ENCODE results near the gene CEP57. TPM values are rescaled to one million over a fixed set of nuclear protein-coding genes. Genes with fewer than 3 reads are reported as not detected.

The CEP57 gene
- total and polyA plus RNA-seq, 2 of the 13 experiments (the other 11 are each of a cell fraction or from before 2014, with no cell fraction given): 34.3 to 59.4 TPM

DNA sequence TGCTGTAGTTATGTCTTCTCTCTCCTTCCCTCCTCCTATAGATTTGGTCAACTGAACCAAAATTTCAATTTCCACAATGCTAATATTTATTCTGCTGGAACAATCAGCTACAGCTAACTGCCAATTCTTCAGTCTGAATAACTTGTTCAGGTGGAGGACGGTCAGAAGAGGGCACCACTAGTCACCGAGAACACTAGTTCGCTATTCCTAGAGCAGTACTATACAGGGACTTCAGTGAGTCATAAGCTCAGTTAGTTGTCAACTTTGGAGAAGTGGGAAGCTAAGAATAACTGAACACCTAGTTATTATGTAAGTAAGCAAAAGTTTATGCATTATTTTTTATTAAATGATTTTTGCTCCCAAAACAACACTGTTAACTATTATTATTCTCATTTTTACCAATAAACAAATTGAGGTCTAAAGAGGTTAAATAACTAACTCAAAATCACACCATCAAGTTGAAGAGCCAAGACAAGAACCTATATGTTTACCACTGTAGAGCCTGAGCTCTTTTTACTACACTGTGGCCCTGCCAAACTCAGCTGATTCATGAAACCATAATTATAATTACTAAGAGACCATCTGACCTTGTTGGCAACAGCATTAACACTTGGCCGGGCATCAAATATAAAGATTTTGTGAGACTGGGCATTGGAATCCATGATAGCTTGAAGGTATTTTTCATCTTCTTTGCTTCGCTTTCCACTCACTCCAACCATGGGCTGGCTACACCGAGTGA, 59.0 kb downstream of the CEP57 start (continued):
- TF ChIP-seq TFDP2 (CRISPR knock-in tag; IDR thresholded peaks at IDR 0.05): no peak
- TF ChIP-seq SP2 (CRISPR knock-in tag; IDR thresholded peaks at IDR 0.05): no peak
- TF ChIP-seq PLRG1 (conservative IDR thresholded peaks at IDR 0.05): no peak
- no peak for TF ChIP-seq ZFP41 (CRISPR knock-in tag; IDR thresholded peaks at IDR 0.05; ENCODE audit: borderline replicate concordance)
- TF ChIP-seq MAF1 (CRISPR knock-in tag; IDR thresholded peaks at IDR 0.05; ENCODE audit: borderline replicate concordance): no peak
- TF ChIP-seq, protein P1, sequence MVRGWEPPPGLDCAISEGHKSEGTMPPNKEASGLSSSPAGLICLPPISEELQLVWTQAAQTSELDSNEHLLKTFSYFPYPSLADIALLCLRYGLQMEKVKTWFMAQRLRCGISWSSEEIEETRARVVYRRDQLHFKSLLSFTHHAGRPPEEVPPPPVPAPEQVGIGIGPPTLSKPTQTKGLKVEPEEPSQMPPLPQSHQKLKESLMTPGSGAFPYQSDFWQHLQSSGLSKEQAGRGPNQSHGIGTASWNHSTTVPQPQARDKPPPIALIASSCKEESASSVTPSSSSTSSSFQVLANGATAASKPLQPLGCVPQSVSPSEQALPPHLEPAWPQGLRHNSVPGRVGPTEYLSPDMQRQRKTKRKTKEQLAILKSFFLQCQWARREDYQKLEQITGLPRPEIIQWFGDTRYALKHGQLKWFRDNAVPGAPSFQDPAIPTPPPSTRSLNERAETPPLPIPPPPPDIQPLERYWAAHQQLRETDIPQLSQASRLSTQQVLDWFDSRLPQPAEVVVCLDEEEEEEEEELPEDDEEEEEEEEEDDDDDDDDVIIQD (CRISPR knock-in tag; IDR thresholded peaks at IDR 0.05; ENCODE audit: low read depth): peak; percentile 87; the same call in 1 of the 2 replicates
- TF ChIP-seq DMAP1 (CRISPR knock-in tag; IDR thresholded peaks at IDR 0.05): no peak
- no peak for TF ChIP-seq ZNF563 (CRISPR knock-in tag; IDR thresholded peaks at IDR 0.05)
- TF ChIP-seq NCOA2 (CRISPR knock-in tag; IDR thresholded peaks at IDR 0.05): no peak
- TF ChIP-seq, protein P2, sequence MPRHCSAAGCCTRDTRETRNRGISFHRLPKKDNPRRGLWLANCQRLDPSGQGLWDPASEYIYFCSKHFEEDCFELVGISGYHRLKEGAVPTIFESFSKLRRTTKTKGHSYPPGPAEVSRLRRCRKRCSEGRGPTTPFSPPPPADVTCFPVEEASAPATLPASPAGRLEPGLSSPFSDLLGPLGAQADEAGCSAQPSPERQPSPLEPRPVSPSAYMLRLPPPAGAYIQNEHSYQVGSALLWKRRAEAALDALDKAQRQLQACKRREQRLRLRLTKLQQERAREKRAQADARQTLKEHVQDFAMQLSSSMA (CRISPR knock-in tag; IDR thresholded peaks at IDR 0.05): no peak
- no peak for TF ChIP-seq ZNF180 (CRISPR knock-in tag; IDR thresholded peaks at IDR 0.05; ENCODE audit: borderline replicate concordance, low read depth)
- no peak for TF ChIP-seq CREM (IDR thresholded peaks at IDR 0.05)
- TF ChIP-seq CREM (CRISPR knock-in tag; IDR thresholded peaks at IDR 0.05): no peak
- TF ChIP-seq PBX2 (CRISPR knock-in tag; IDR thresholded peaks at IDR 0.05): no peak
- TF ChIP-seq TFAP4 (IDR thresholded peaks at IDR 0.05; ENCODE audit: borderline replicate concordance, low read depth): no peak
- no peak for TF ChIP-seq ZNF282 (IDR thresholded peaks at IDR 0.05; ENCODE audit: partially characterized antibody)
- no peak for TF ChIP-seq BRCA1 (CRISPR knock-in tag; IDR thresholded peaks at IDR 0.05)
- no peak for TF ChIP-seq FIP1L1 (IDR thresholded peaks at IDR 0.05; ENCODE audit: borderline replicate concordance, insufficient read depth, low read depth, low read length)
- no peak for TF ChIP-seq ZNF737 (CRISPR knock-in tag; IDR thresholded peaks at IDR 0.05; ENCODE audit: borderline replicate concordance)
- TF ChIP-seq, protein P3, sequence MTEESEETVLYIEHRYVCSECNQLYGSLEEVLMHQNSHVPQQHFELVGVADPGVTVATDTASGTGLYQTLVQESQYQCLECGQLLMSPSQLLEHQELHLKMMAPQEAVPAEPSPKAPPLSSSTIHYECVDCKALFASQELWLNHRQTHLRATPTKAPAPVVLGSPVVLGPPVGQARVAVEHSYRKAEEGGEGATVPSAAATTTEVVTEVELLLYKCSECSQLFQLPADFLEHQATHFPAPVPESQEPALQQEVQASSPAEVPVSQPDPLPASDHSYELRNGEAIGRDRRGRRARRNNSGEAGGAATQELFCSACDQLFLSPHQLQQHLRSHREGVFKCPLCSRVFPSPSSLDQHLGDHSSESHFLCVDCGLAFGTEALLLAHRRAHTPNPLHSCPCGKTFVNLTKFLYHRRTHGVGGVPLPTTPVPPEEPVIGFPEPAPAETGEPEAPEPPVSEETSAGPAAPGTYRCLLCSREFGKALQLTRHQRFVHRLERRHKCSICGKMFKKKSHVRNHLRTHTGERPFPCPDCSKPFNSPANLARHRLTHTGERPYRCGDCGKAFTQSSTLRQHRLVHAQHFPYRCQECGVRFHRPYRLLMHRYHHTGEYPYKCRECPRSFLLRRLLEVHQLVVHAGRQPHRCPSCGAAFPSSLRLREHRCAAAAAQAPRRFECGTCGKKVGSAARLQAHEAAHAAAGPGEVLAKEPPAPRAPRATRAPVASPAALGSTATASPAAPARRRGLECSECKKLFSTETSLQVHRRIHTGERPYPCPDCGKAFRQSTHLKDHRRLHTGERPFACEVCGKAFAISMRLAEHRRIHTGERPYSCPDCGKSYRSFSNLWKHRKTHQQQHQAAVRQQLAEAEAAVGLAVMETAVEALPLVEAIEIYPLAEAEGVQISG (CRISPR knock-in tag; IDR thresholded peaks at IDR 0.05): peak; percentile 80
- no peak for TF ChIP-seq NAIF1 (CRISPR knock-in tag; IDR thresholded peaks at IDR 0.05; ENCODE audit: borderline replicate concordance)
- no peak for TF ChIP-seq ZNF552 (CRISPR knock-in tag; IDR thresholded peaks at IDR 0.05; ENCODE audit: borderline replicate concordance)
- no peak for TF ChIP-seq SMAD9 (CRISPR knock-in tag; IDR thresholded peaks at IDR 0.05)
